Neuronal stem cell (in vitro differentiated cells): Measurements from ENCODE around the gene SLC10A3.

Source experiments
- DNase-seq: peaks from one replicate; pipeline ENCODE4 v3.0.0-alpha.2; 2013; ENCODE audit warnings: low spot score
- H2AFZ ChIP-seq: one replicate; pipeline ENCODE4 v1.6.1; 2013; ENCODE audit warnings: mild to moderate bottlenecking, low read length, inconsistent platforms
- H2AK5ac ChIP-seq: 2 replicates; pipeline ENCODE4 v1.6.1; 2013; ENCODE audit warnings: low read depth, mild to moderate bottlenecking, inconsistent platforms, low read length, moderate library complexity, mixed read lengths
- H2BK120ac ChIP-seq: 2 replicates; pipeline ENCODE4 v1.6.1; 2013; ENCODE audit warnings: low read depth, mild to moderate bottlenecking, inconsistent platforms, low read length, moderate library complexity, mixed read lengths
- H2BK12ac ChIP-seq: one replicate; pipeline ENCODE4 v1.6.1; 2013; ENCODE audit warnings: low read length, inconsistent platforms
- H2BK15ac ChIP-seq: 2 replicates; pipeline ENCODE4 v1.6.1; 2013; ENCODE audit warnings: mild to moderate bottlenecking, low read length, inconsistent platforms, mixed read lengths
- H2BK5ac ChIP-seq: one replicate; pipeline ENCODE4 v1.6.1; 2013; ENCODE audit warnings: inconsistent platforms, mild to moderate bottlenecking, low read length, moderate library complexity
- H3K14ac ChIP-seq: one replicate; pipeline ENCODE4 v1.6.1; 2013; ENCODE audit warnings: low read length, inconsistent platforms
- H3K18ac ChIP-seq: 2 replicates; pipeline ENCODE4 v1.6.1; 2013; ENCODE audit warnings: low read length, inconsistent platforms
- H3K23ac ChIP-seq: 2 replicates; pipeline ENCODE4 v1.6.1; 2013; ENCODE audit warnings: low read depth, mild to moderate bottlenecking, mixed read lengths, low read length, inconsistent platforms; ENCODE audit not compliant: poor library complexity
- H3K27ac ChIP-seq: replicated peaks from 3 replicates; pipeline ENCODE4 v1.5.1; 2013; ENCODE audit warnings: low read length, inconsistent platforms
- H3K27me3 ChIP-seq, 3 experiments: 2 replicates each; pipeline ENCODE4 v1.6.1; 2013; ENCODE audit warnings: low read length in 3 of 3, mild to moderate bottlenecking in 2 of 3, inconsistent platforms in 1 of 3, low read depth in 1 of 3, mixed read lengths in 1 of 3, moderate library complexity in 1 of 3; ENCODE audit not compliant: control insufficient read depth in 3 of 3, insufficient read depth in 3 of 3
- H3K36me3 ChIP-seq, 2 donors: replicated peaks in 1 of 2; 2 replicates each; pipeline ENCODE4 v1.6.1; 2013; ENCODE audit warnings: low read length in 2 of 2; ENCODE audit not compliant: control insufficient read depth in 2 of 2, insufficient read depth in 2 of 2
- H3K4ac ChIP-seq: 2 replicates; pipeline ENCODE4 v1.6.1; 2013; ENCODE audit warnings: inconsistent platforms, mild to moderate bottlenecking, low read length, moderate library complexity
- H3K4me1 ChIP-seq, 2 donors: 1 replicate in 1 of 2; 2 replicates in 1 of 2; pipeline ENCODE4 v1.6.1; 2013; ENCODE audit warnings: low read length in 2 of 2, low read depth in 1 of 2; ENCODE audit not compliant: control insufficient read depth in 2 of 2, insufficient read depth in 1 of 2
- H3K4me2 ChIP-seq: one replicate; pipeline ENCODE4 v1.6.1; 2013; ENCODE audit warnings: mild to moderate bottlenecking, low read length, inconsistent platforms; ENCODE audit not compliant: insufficient read depth, poor library complexity, severe bottlenecking
- H3K4me3 ChIP-seq, 2 donors: 2 replicates each; pipeline ENCODE4 v1.5.1; 2013; ENCODE audit warnings: low read length in 2 of 2, mild to moderate bottlenecking in 2 of 2, inconsistent platforms in 1 of 2, moderate library complexity in 1 of 2
- H3K79me1 ChIP-seq: one replicate; pipeline ENCODE4 v1.6.1; 2013; ENCODE audit warnings: low read depth, mild to moderate bottlenecking, inconsistent platforms, low read length, moderate library complexity
- H3K9ac ChIP-seq: one replicate; pipeline ENCODE4 v1.6.1; 2013; ENCODE audit warnings: mild to moderate bottlenecking, low read depth, low read length, inconsistent platforms; ENCODE audit not compliant: poor library complexity
- H3K9me3 ChIP-seq, 2 donors: replicated peaks in 1 of 2; 2 replicates each; pipeline versions ENCODE3 to v1.6.1; 2013; ENCODE audit warnings: low read length in 2 of 2, mild to moderate bottlenecking in 2 of 2, inconsistent platforms in 1 of 2, low read depth in 1 of 2, mixed read lengths in 1 of 2, moderate library complexity in 1 of 2; ENCODE audit not compliant: control insufficient read depth in 2 of 2, insufficient read depth in 1 of 2
- H4K8ac ChIP-seq: one replicate; pipeline ENCODE4 v1.6.1; 2013; ENCODE audit warnings: low read depth, mild to moderate bottlenecking, inconsistent platforms, low read length, moderate library complexity
- H4K91ac ChIP-seq: one replicate; pipeline ENCODE4 v1.6.1; 2013; ENCODE audit warnings: low read length, low read depth, mild to moderate bottlenecking, inconsistent platforms; ENCODE audit not compliant: poor library complexity
- WGBS, 2 donors: extraction: QIAGEN DNeasy Blood & Tissue Kit; methylation state at CpG; one replicate each; pipeline ENCODE4 v1.1.7; 2013; ENCODE audit warnings: missing lambda C conversion rate in 2 of 2, mixed read lengths in 1 of 2; ENCODE audit not compliant: insufficient read length in 2 of 2, insufficient replicate concordance in 1 of 2; ENCODE audit errors: extremely low coverage in 2 of 2; 5-methylcytosine and 5-hydroxymethylcytosine counted together

SLC10A3 gene

DNA sequence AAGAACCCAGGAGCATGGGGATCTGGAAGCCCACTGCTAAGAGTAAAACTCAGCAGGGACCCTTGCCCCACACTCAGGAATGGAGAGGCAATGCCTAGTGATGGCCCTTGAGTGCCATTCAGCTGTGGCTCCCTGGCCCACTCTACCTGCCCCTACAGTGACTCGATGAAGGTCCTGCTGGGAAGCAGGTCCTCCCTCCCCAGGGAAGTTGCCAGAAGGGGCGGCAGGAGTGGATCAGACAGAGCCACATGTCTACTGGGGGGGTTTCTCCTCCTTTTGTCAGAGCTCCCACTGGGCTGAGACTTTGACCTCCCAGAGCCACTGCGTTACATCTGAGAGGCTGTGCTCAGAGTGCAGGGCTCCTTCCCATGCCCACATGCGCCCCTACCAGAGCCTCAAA, 1.2 kb downstream of the SLC10A3 start:
- Histone ChIP-seq H3K14ac (no peak overlapping the region), H2BK5ac (no peak overlapping the region), H3K27me3 (no peaks in the 10 kb centered on the region), H3K18ac (no peak overlapping the region), H2AFZ (no peak overlapping the region), H2BK120ac (no peak overlapping the region), H3K9me3 (no peaks in the 10 kb centered on the region), H4K91ac (no peak overlapping the region), H4K8ac (no peak overlapping the region), H3K9ac (no peak overlapping the region), H3K4me3 (peak overlapping the region in 1 of 2 donors; percentile 6), H3K36me3 (peaks cover 3 to 8% of the 10 kb centered on the region in 2 donors), H2BK12ac (no peak overlapping the region), H3K79me1 (peaks cover 7% of the 10 kb centered on the region), H2BK15ac (no peak overlapping the region), H3K23ac (no peak overlapping the region), H3K4ac (no peak overlapping the region), H2AK5ac (no peak overlapping the region), H3K4me2 (no peak overlapping the region), H3K4me1 (peaks cover 0 to 4% of the 10 kb centered on the region in 2 donors), H3K27ac (no peak overlapping the region)
- no CpG with 5 or more reads among the region's 4 CpGs for WGBS, 2 donors
- no peak for DNase-seq

GRCh38 chrX:154488336-154489075, 1.9 kb downstream of the SLC10A3 start:
- Histone ChIP-seq H2BK120ac (no peak overlapping the region), H4K8ac (no peak overlapping the region), H3K23ac (no peak overlapping the region), H3K4me2 (no peak overlapping the region), H3K36me3 (peaks cover 3 to 8% of the 10 kb centered on the region in 2 donors), H2BK12ac (no peak overlapping the region), H2BK5ac (no peak overlapping the region), H2AK5ac (no peak overlapping the region), H3K79me1 (peaks cover 7% of the 10 kb centered on the region), H3K9me3 (no peaks in the 10 kb centered on the region), H3K9ac (no peak overlapping the region), H3K27me3 (no peaks in the 10 kb centered on the region), H2BK15ac (no peak overlapping the region), H3K27ac (no peak overlapping the region), H2AFZ (no peak overlapping the region), H3K4me3 (no peak overlapping the region), H3K4ac (no peak overlapping the region), H4K91ac (no peak overlapping the region), H3K18ac (no peak overlapping the region), H3K4me1 (peaks cover 0 to 4% of the 10 kb centered on the region in 2 donors), H3K14ac (no peak overlapping the region)
- no CpG with 5 or more reads among the region's 20 CpGs for WGBS, 2 donors
- DNase-seq: no peak

DNA sequence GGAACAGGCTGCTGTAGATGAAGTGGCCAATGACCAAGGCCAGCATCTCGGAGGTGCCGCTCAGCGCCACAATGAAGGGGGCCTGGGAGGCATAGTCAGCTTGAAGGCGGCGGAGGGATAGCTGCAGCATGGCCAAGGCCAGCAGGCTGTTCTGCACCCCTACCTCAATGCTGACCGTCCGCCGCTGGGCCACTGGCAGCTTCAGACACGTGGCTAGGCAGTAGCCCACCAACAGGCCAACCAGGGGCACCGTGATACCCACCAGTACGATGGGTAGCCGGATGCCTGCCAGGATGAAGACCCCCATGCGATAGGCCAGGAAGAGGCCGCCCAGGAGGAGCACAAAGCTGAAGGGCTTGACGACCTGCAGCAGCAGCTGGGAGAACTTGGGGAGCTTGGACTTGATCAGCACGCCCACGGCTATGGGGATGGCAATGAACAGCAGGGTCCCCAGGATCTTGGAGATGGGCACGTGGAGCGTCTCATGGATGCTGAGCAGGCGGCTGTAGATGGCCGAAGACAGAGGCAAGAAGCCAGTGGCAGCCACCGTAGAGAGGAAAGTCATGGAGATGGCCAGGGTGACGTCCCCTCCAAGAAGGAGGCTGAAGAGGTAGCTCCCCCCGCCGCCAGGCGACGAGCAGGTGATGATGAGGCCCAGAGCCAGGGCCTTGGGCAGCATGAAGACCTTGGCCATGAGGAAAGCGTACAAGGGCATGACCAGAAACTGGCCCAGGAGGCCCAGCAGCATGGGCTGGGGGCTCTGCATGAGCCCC, 2.7 kb downstream of the SLC10A3 start:
- Histone ChIP-seq H3K9me3 (no peaks in the 10 kb centered on the region), H3K14ac (no peak overlapping the region), H3K4me2 (no peak overlapping the region), H2BK120ac (no peak overlapping the region), H3K27me3 (peaks cover 0 to 4% (median 0%) of the 10 kb centered on the region in 3 experiments), H3K4me3 (no peak overlapping the region), H3K27ac (no peak overlapping the region), H2AK5ac (no peak overlapping the region), H2BK12ac (no peak overlapping the region), H2BK15ac (no peak overlapping the region), H3K18ac (no peak overlapping the region), H4K91ac (no peak overlapping the region), H4K8ac (no peak overlapping the region), H3K9ac (no peak overlapping the region), H3K36me3 (peaks cover 3 to 8% of the 10 kb centered on the region in 2 donors), H2AFZ (no peak overlapping the region), H3K23ac (no peak overlapping the region), H2BK5ac (no peak overlapping the region), H3K4ac (no peak overlapping the region), H3K79me1 (peaks cover 7% of the 10 kb centered on the region), H3K4me1 (peaks cover 0 to 4% of the 10 kb centered on the region in 2 donors)
- no peak for DNase-seq
- no CpG with 5 or more reads among the region's 28 CpGs for WGBS, 2 donors
